ENCODE results near the gene TOX2. TPM values are rescaled to one million over a fixed set of nuclear protein-coding genes. Genes with fewer than 3 reads are reported as not detected.
A peak's percentile ranks its signal among the peaks of the same experiment; 100 is the strongest.

TOX2 gene
- total RNA-seq, 4 donors from 2014 or later = 0.40 to 3.0 (median 1.6) TPM

- no peak overlapping the region for H3K4me3 ChIP-seq
- peak in 1 of 2 donors; percentile 37 for DNase-seq (ENCODE audit: low spot score in 2 of 2)
- H3K36me3 ChIP-seq = no peaks in the 10 kb centered on the region
- WGBS = 77% methylated on average over 8 of the region's 10 CpGs
- no peaks in the 10 kb centered on the region for H3K9me3 ChIP-seq
- no peak for TF ChIP-seq CTCF (IDR thresholded peaks at IDR 0.05)
- TF ChIP-seq POLR2A (IDR thresholded peaks at IDR 0.05) = no peak
- no peak for TF ChIP-seq EP300 (IDR thresholded peaks at IDR 0.05)
- TF ChIP-seq POLR2AphosphoS5 (IDR thresholded peaks at IDR 0.05) = no peak
- no peak overlapping the region for H3K27ac ChIP-seq
- H3K27me3 ChIP-seq = peaks cover 6% of the 10 kb centered on the region
- no peaks in the 10 kb centered on the region for H3K4me1 ChIP-seq
These were observed 137.5 kb downstream of the TOX2 start for GRCh38 chr20:44052166-44052565.

GRCh38 chr20:44053046-44053445, 138.4 kb downstream of the TOX2 start:
- Histone ChIP-seq H3K9me3 (no peaks in the 10 kb centered on the region), H3K4me3 (no peak overlapping the region), H3K27ac (no peak overlapping the region), H3K36me3 (no peaks in the 10 kb centered on the region), H3K4me1 (no peaks in the 10 kb centered on the region), H3K27me3 (peaks cover 6% of the 10 kb centered on the region)
- 93% methylated on average over 4 of the region's 4 CpGs for WGBS
- DNase-seq (ENCODE audit: low spot score in 2 of 2) = no peak
- TF ChIP-seq CTCF (IDR thresholded peaks at IDR 0.05) (no peak), POLR2AphosphoS5 (IDR thresholded peaks at IDR 0.05) (no peak), POLR2A (IDR thresholded peaks at IDR 0.05) (no peak), EP300 (IDR thresholded peaks at IDR 0.05) (no peak)

GRCh38 chr20:44054118-44054517, 139.5 kb downstream of the TOX2 start:
- TF ChIP-seq POLR2AphosphoS5 (IDR thresholded peaks at IDR 0.05) = no peak
- Histone ChIP-seq H3K27ac (no peak overlapping the region), H3K4me1 (no peaks in the 10 kb centered on the region), H3K36me3 (no peaks in the 10 kb centered on the region), H3K27me3 (peaks cover 6% of the 10 kb centered on the region), H3K4me3 (no peak overlapping the region), H3K9me3 (no peaks in the 10 kb centered on the region)
- WGBS = 91% methylated on average over 16 of the region's 16 CpGs
- peak in 1 of 2 donors; percentile 52 for DNase-seq (ENCODE audit: low spot score in 2 of 2)

GRCh38 chr20:44054849-44055248, 140.2 kb downstream of the TOX2 start:
- TF ChIP-seq POLR2AphosphoS5 (IDR thresholded peaks at IDR 0.05) = no peak
- Histone ChIP-seq H3K4me1 (no peaks in the 10 kb centered on the region), H3K9me3 (no peaks in the 10 kb centered on the region), H3K36me3 (no peaks in the 10 kb centered on the region), H3K27me3 (peaks cover 6% of the 10 kb centered on the region), H3K4me3 (no peak overlapping the region), H3K27ac (no peak overlapping the region)
- 88% methylated on average over 3 of the region's 3 CpGs for WGBS
- no peak for DNase-seq (ENCODE audit: low spot score in 2 of 2)

- TF ChIP-seq CTCF (IDR thresholded peaks at IDR 0.05) (no peak), EP300 (IDR thresholded peaks at IDR 0.05) (no peak), POLR2A (IDR thresholded peaks at IDR 0.05) (no peak), POLR2AphosphoS5 (IDR thresholded peaks at IDR 0.05) (no peak)
- Histone ChIP-seq H3K36me3 (no peaks in the 10 kb centered on the region), H3K4me3 (no peak overlapping the region), H3K27ac (no peak overlapping the region), H3K27me3 (peaks cover 6% of the 10 kb centered on the region), H3K9me3 (no peaks in the 10 kb centered on the region), H3K4me1 (no peaks in the 10 kb centered on the region)
- DNase-seq (ENCODE audit: low spot score in 2 of 2) = peak in 1 of 2 donors; percentile 49
- WGBS = 68% methylated on average over 13 of the region's 13 CpGs
These were observed 141.5 kb downstream of the TOX2 start for GRCh38 chr20:44056010-44056698.

- Histone ChIP-seq H3K36me3 (no peaks in the 10 kb centered on the region), H3K4me3 (no peak overlapping the region), H3K9me3 (no peaks in the 10 kb centered on the region), H3K27me3 (peaks cover 6% of the 10 kb centered on the region), H3K27ac (no peak overlapping the region), H3K4me1 (no peaks in the 10 kb centered on the region)
- WGBS = 55% methylated on average over 5 of the region's 5 CpGs
- TF ChIP-seq POLR2AphosphoS5 (IDR thresholded peaks at IDR 0.05) = no peak
- TF ChIP-seq EP300 (IDR thresholded peaks at IDR 0.05) = no peak
- TF ChIP-seq CTCF (IDR thresholded peaks at IDR 0.05) = no peak
- no peak for TF ChIP-seq POLR2A (IDR thresholded peaks at IDR 0.05)
- no peak for DNase-seq (ENCODE audit: low spot score in 2 of 2)
These were observed 143.3 kb downstream of the TOX2 start for GRCh38 chr20:44057698-44058675.
